ENCODE data around the gene ABCA7.

The ABCA7 gene

DNA sequence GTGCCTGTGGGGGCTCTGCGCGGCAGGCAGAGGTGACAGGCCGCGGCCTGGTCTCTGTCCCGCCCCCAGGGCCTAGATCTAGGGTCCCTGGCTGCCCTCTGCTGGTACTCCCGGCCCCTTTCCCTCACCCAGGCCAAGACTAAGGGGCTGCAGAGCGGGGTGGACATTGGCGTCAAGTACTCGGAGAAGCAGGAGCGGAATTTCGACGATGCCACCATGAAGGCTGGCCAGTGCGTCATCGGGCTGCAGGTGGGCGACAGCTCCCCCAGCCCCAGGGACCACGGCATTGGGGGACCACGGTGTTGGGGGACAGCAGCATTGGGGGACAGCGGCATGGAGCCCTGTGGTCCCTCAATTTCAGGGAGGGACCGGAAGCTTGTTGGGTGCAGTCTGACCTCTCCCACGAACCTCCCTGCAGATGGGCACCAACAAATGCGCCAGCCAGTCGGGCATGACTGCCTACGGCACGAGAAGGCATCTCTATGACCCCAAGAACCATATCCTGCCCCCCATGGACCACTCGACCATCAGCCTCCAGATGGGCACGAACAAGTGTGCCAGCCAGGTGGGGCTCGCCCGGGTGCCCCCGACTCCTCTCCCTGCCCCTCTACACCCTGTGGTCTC, 3.8 kb upstream of the ABCA7 start:
- Histone ChIP-seq H3K27ac (ENCODE audit: low read length) (no peak overlapping the region), H3K9me3 (ENCODE audit: control insufficient read depth in 1 of 2, low read length in 2 of 2) (no peaks in the 10 kb centered on the region), H3K4me3 (ENCODE audit: low read depth in 1 of 2, low read length in 2 of 2) (no peak overlapping the region), H3K4me1 (ENCODE audit: control insufficient read depth in 1 of 2, insufficient read depth in 2 of 2, low read length in 2 of 2) (peaks cover 0 to 19% of the 10 kb centered on the region in 2 donors), H3K27me3 (ENCODE audit: low read depth, low read length) (no peaks in the 10 kb centered on the region), H3K36me3 (ENCODE audit: control insufficient read depth in 1 of 2, insufficient read depth in 2 of 2, low read length in 2 of 2) (peaks cover 5 to 24% of the 10 kb centered on the region in 2 donors)

DNA sequence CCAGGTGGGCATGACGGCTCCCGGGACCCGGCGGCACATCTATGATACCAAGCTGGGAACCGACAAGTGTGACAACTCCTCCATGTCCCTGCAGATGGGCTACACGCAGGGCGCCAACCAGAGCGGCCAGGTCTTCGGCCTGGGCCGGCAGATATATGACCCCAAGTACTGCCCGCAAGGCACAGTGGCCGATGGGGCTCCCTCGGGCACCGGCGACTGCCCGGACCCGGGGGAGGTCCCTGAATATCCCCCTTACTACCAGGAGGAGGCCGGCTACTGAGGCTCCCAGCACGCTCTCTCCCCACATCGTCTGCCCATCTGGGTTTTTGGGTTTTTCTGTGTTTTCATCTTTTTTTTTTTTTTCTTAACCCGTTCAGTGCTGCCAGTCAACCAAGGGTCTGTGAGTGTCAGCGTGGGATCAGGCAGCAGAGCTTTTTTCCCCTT, 2.3 kb upstream of the ABCA7 start:
- Histone ChIP-seq H3K4me1 (ENCODE audit: control insufficient read depth in 1 of 2, insufficient read depth in 2 of 2, low read length in 2 of 2) (peaks cover 0 to 28% of the 10 kb centered on the region in 2 donors), H3K4me3 (ENCODE audit: low read depth in 1 of 2, low read length in 2 of 2) (no peak overlapping the region), H3K27me3 (ENCODE audit: low read depth, low read length) (no peaks in the 10 kb centered on the region), H3K36me3 (ENCODE audit: control insufficient read depth in 1 of 2, insufficient read depth in 2 of 2, low read length in 2 of 2) (peaks cover 0 to 18% of the 10 kb centered on the region in 2 donors), H3K27ac (ENCODE audit: low read length) (no peak overlapping the region), H3K9me3 (ENCODE audit: control insufficient read depth in 1 of 2, low read length in 2 of 2) (no peaks in the 10 kb centered on the region)

DNA sequence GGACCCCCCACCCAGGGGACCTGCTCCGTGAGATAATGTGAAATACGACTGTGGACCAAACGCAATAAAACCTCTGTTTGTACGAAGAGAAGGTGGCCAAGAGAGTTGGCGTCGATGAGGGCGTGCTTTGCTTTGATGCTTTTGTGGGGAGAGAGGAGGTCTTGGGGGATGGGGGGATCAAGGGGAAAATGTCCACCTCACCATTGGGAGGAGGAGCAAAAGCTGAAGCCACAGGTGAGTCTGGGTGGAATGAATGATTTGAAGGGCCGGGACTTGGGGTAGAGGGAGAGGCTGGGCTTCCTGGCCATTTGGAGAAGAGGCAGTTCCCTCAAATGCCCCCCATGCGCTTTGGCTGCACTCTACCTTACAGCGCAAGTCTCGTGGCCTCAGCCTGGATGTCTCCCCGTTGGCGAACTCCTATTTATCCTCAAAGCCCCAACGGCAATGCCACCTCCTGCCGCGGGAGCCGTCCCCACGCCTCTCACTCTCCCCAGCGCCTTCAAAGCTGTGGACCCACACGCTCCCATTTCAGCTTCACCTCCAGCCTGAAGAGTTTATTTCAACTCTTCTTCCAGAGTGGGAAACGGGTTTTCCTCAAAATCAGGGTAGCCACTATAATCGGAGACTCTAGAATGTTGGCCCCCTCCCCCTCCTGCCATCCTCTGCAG, 795 bp upstream of the ABCA7 start:
- peak overlapping the region; percentile 11 to 85 for H3K4me3 ChIP-seq (ENCODE audit: low read depth in 1 of 2, low read length in 2 of 2)
- peaks cover 0 to 28% of the 10 kb centered on the region in 2 donors for H3K4me1 ChIP-seq (ENCODE audit: control insufficient read depth in 1 of 2, insufficient read depth in 2 of 2, low read length in 2 of 2)
- H3K27me3 ChIP-seq (ENCODE audit: low read depth, low read length) = no peaks in the 10 kb centered on the region
- H3K27ac ChIP-seq (ENCODE audit: low read length) = no peak overlapping the region
- peaks cover 0 to 13% of the 10 kb centered on the region in 2 donors for H3K36me3 ChIP-seq (ENCODE audit: control insufficient read depth in 1 of 2, insufficient read depth in 2 of 2, low read length in 2 of 2)
- no peaks in the 10 kb centered on the region for H3K9me3 ChIP-seq (ENCODE audit: control insufficient read depth in 1 of 2, low read length in 2 of 2)

DNA sequence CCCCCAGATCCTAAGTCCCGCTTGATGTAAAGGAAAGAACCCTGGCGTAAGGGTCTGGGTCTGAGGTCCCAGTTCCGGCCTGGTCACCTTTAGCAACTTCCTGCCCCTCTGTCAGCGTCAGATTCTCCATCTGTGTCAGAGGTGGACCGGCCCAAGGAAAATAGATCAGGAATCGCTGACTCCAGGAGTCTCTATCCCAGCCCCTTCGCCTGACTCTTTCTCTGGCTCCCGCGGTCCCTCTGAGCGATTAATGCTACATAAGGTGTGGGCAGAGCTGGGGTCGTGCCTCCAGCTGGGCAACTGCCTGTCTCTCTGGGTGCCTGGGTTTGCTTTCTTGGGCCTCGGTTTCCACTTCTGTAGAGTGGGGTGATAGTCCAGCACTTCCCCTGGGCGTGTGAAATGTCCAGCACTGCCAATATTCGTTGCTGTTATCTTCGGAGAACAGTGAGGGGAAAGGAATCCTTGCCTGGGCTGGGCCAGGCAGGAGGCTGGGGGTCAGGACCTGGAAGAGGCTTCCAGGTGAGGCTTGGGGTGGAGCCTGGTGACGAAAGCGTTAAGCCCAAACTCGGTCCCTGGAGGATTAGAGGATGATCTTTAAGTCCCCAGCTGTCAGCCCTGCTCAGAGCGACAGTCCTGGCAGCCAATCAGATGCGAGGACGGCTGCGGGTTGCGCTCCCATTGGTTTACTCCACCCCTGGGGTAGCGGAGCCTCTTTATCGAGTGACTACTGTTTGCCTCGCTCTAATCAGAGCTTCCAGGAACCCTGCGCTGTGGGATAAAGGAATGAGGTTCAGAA, 767 bp downstream of the ABCA7 start:
- H3K36me3 ChIP-seq (ENCODE audit: control insufficient read depth in 1 of 2, insufficient read depth in 2 of 2, low read length in 2 of 2) = peaks cover 0 to 8% of the 10 kb centered on the region in 2 donors
- H3K27me3 ChIP-seq (ENCODE audit: low read depth, low read length) = no peaks in the 10 kb centered on the region
- peak overlapping the region; percentile 81 to 85 for H3K4me3 ChIP-seq (ENCODE audit: low read depth in 1 of 2, low read length in 2 of 2)
- no peaks in the 10 kb centered on the region for H3K9me3 ChIP-seq (ENCODE audit: control insufficient read depth in 1 of 2, low read length in 2 of 2)
- no peak overlapping the region for H3K27ac ChIP-seq (ENCODE audit: low read length)
- H3K4me1 ChIP-seq (ENCODE audit: control insufficient read depth in 1 of 2, insufficient read depth in 2 of 2, low read length in 2 of 2) = peaks cover 0 to 28% of the 10 kb centered on the region in 2 donors

DNA sequence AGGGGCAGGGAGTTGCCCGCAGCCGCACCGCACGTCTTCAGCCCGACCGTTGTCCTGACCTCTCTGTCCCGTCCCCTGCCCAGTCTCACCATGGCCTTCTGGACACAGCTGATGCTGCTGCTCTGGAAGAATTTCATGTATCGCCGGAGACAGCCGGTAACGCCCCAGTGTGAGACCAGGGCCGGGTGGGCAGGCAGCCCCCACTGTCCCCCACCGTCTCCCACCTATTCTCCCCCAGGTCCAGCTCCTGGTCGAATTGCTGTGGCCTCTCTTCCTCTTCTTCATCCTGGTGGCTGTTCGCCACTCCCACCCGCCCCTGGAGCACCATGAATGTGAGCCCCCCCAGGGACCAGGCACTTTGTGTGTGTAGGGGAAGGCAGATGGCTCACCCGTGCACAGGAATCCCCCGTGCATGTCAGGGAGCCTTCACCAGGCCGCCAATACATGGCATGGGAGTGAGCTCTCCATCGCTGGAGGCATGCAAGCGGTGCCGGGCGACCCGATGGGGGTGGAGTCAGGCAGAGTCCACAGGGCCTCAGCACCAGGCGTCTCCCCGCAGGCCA, 1.4 kb downstream of the ABCA7 start:
- no peak overlapping the region for H3K27ac ChIP-seq (ENCODE audit: low read length)

DNA sequence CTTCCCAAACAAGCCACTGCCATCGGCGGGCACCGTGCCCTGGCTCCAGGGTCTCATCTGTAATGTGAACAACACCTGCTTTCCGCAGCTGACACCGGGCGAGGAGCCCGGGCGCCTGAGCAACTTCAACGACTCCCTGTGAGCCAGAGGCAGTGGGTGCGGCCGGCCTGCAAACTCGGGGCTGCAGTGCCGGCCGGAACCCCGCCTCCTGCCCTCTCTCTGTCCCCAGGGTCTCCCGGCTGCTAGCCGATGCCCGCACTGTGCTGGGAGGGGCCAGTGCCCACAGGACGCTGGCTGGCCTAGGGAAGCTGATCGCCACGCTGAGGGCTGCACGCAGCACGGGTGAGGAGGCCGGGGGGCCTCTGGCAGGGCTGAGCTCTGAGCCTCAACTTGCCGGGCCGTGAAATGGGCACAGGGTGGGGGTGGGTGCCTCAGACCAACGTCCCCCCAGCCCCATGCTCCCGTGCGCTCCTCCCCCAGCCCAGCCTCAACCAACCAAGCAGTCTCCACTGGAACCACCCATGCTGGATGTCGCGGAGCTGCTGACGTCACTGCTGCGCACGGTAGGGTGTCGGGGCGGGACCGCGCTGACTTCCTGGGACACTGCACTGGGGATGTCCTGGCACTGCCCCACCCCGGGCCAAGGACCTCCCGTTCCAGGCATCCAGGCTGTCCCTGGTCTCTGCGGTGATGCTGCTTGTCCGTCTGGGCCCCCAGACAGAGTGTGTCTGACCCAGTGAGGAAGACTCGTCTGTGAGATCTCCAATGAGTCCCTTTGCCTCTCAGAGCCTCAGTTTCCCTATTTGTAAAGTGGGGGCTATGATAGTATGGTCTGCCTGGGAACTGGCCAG, 2.2 kb downstream of the ABCA7 start:
- Histone ChIP-seq H3K4me1 (ENCODE audit: control insufficient read depth in 1 of 2, insufficient read depth in 2 of 2, low read length in 2 of 2) (peaks cover 0 to 28% of the 10 kb centered on the region in 2 donors), H3K27me3 (ENCODE audit: low read depth, low read length) (no peaks in the 10 kb centered on the region), H3K4me3 (ENCODE audit: low read depth in 1 of 2, low read length in 2 of 2) (no peak overlapping the region), H3K27ac (ENCODE audit: low read length) (no peak overlapping the region), H3K36me3 (ENCODE audit: control insufficient read depth in 1 of 2, insufficient read depth in 2 of 2, low read length in 2 of 2) (no peaks in the 10 kb centered on the region), H3K9me3 (ENCODE audit: control insufficient read depth in 1 of 2, low read length in 2 of 2) (no peaks in the 10 kb centered on the region)

More for the DNA sequence above, 1.4 kb downstream of the ABCA7 start:
- Histone ChIP-seq H3K4me3 (ENCODE audit: low read depth in 1 of 2, low read length in 2 of 2) (peak overlapping the region; percentile 81 to 85), H3K36me3 (ENCODE audit: control insufficient read depth in 1 of 2, insufficient read depth in 2 of 2, low read length in 2 of 2) (peaks cover 0 to 2% of the 10 kb centered on the region in 2 donors), H3K27me3 (ENCODE audit: low read depth, low read length) (no peaks in the 10 kb centered on the region), H3K9me3 (ENCODE audit: control insufficient read depth in 1 of 2, low read length in 2 of 2) (no peaks in the 10 kb centered on the region), H3K4me1 (ENCODE audit: control insufficient read depth in 1 of 2, insufficient read depth in 2 of 2, low read length in 2 of 2) (peaks cover 0 to 28% of the 10 kb centered on the region in 2 donors)

DNA sequence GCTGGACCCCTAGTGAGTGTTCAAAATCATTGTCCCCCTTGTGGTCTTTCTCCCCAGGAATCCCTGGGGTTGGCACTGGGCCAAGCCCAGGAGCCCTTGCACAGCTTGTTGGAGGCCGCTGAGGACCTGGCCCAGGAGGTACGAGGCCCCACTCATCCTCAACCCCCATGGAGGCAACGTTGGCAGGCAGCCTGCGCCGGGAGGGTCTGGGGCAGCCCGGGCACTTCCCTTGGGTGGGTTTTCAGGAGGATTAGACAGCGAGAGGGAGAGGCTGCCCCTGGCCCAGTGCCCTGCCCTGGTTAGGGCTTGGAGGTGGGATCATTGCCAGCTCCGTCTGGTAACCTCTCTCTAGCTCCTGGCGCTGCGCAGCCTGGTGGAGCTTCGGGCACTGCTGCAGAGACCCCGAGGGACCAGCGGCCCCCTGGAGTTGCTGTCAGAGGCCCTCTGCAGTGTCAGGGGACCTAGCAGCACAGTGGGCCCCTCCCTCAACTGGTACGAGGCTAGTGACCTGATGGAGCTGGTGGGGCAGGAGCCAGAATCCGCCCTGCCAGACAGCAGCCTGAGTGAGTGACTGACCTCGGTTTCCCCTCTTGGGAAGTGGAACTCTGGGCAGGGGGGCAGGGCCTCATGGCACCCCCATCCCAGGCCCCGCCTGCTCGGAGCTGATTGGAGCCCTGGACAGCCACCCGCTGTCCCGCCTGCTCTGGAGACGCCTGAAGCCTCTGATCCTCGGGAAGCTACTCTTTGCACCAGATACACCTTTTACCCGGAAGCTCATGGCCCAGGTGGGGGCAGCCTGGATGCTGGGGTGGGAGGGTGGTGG, 3.0 kb downstream of the ABCA7 start:
- H3K27ac ChIP-seq (ENCODE audit: low read length) = no peak overlapping the region
- no peak overlapping the region for H3K4me3 ChIP-seq (ENCODE audit: low read depth in 1 of 2, low read length in 2 of 2)
- no peaks in the 10 kb centered on the region for H3K27me3 ChIP-seq (ENCODE audit: low read depth, low read length)
- H3K36me3 ChIP-seq (ENCODE audit: control insufficient read depth in 1 of 2, insufficient read depth in 2 of 2, low read length in 2 of 2) = no peaks in the 10 kb centered on the region
- H3K9me3 ChIP-seq (ENCODE audit: control insufficient read depth in 1 of 2, low read length in 2 of 2) = no peaks in the 10 kb centered on the region
- H3K4me1 ChIP-seq (ENCODE audit: control insufficient read depth in 1 of 2, insufficient read depth in 2 of 2, low read length in 2 of 2) = peaks cover 0 to 28% of the 10 kb centered on the region in 2 donors

DNA sequence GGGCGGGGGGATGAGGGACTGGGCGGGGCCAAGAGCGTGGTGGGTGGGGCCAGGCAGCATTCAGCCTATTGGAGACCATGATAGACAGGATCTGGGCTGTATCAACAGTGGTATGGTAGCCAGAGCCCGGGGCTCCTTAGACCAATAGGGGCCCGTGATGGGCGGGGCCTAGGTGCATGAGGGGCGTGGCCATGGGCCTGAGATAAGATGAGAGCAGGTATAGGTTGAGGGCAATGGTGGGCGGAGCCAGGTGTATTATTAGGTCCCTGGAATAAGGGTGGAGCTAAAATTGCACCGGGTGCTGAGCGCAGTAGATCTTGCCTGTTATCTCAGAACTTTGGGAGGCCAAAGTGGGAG, 5.3 kb downstream of the ABCA7 start:
- no peaks in the 10 kb centered on the region for H3K36me3 ChIP-seq (ENCODE audit: control insufficient read depth in 1 of 2, insufficient read depth in 2 of 2, low read length in 2 of 2)
- H3K4me3 ChIP-seq (ENCODE audit: low read depth in 1 of 2, low read length in 2 of 2) = no peak overlapping the region
- no peaks in the 10 kb centered on the region for H3K9me3 ChIP-seq (ENCODE audit: control insufficient read depth in 1 of 2, low read length in 2 of 2)
- peaks cover 0 to 18% of the 10 kb centered on the region in 2 donors for H3K4me1 ChIP-seq (ENCODE audit: control insufficient read depth in 1 of 2, insufficient read depth in 2 of 2, low read length in 2 of 2)
- no peaks in the 10 kb centered on the region for H3K27me3 ChIP-seq (ENCODE audit: low read depth, low read length)
- H3K27ac ChIP-seq (ENCODE audit: low read length) = no peak overlapping the region

DNA sequence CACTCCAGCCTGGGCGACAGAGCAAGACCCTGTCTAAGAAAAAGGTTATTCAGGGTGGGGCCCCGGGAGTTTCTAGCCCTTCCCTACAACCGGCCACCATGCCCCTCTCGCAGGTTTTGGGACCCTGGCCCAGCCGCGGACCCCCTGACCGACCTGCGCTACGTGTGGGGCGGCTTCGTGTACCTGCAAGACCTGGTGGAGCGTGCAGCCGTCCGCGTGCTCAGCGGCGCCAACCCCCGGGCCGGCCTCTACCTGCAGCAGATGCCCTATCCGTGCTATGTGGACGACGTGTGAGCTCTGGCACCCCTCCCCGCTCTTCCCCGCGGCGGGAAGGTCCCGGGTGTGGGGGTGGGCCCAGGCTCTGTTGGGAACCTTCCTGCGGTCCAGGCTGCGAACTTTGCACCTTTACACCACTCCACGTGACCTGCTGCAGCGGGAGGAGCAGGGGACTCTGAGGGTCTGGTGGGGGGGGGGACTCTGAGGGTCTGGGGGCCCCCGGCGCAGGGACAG, 6.3 kb downstream of the ABCA7 start:
- H3K4me1 ChIP-seq (ENCODE audit: control insufficient read depth in 1 of 2, insufficient read depth in 2 of 2, low read length in 2 of 2) = peaks cover 0 to 8% of the 10 kb centered on the region in 2 donors
- H3K4me3 ChIP-seq (ENCODE audit: low read depth in 1 of 2, low read length in 2 of 2) = no peak overlapping the region
- H3K36me3 ChIP-seq (ENCODE audit: control insufficient read depth in 1 of 2, insufficient read depth in 2 of 2, low read length in 2 of 2) = no peaks in the 10 kb centered on the region
- H3K27ac ChIP-seq (ENCODE audit: low read length) = no peak overlapping the region
- no peaks in the 10 kb centered on the region for H3K27me3 ChIP-seq (ENCODE audit: low read depth, low read length)
- H3K9me3 ChIP-seq (ENCODE audit: control insufficient read depth in 1 of 2, low read length in 2 of 2) = no peaks in the 10 kb centered on the region
